GM19099 (cell line): ENCODE results near the gene CTNND2.

Source experiments
- POLR2A ChIP-seq: IDR thresholded peaks from 3 replicates; pipeline ENCODE4 v1.6.1; 2011; ENCODE audit warnings: low read depth; ENCODE audit not compliant: insufficient read length; ENCODE audit errors: extremely low read depth

The CTNND2 gene

GRCh38 chr5:11128021-11128420, 776.2 kb downstream of the CTNND2 start:
- TF ChIP-seq POLR2A: no peak

- TF ChIP-seq POLR2A: no peak
Measured at GRCh38 chr5:11126844-11127243, 777.4 kb downstream of the CTNND2 start.

GRCh38 chr5:11121885-11122284, 782.4 kb downstream of the CTNND2 start:
- TF ChIP-seq POLR2A: no peak

GRCh38 chr5:11110128-11110527, 794.1 kb downstream of the CTNND2 start:
- no peak for TF ChIP-seq POLR2A

- no peak for TF ChIP-seq POLR2A
Measured at GRCh38 chr5:11105696-11106095, 798.5 kb downstream of the CTNND2 start.

- no peak for TF ChIP-seq POLR2A
Measured at GRCh38 chr5:11104651-11105112, 799.6 kb downstream of the CTNND2 start.

- TF ChIP-seq POLR2A: no peak
Measured at GRCh38 chr5:11104210-11104609, 800.0 kb downstream of the CTNND2 start.

GRCh38 chr5:11084111-11084510, 820.1 kb downstream of the CTNND2 start:
- TF ChIP-seq POLR2A: no peak

- no peak for TF ChIP-seq POLR2A
Measured at GRCh38 chr5:11082404-11082945, 821.8 kb downstream of the CTNND2 start.

GRCh38 chr5:11076945-11077613, 827.2 kb downstream of the CTNND2 start:
- no peak for TF ChIP-seq POLR2A

GRCh38 chr5:11075035-11075805, 829.0 kb downstream of the CTNND2 start:
- no peak for TF ChIP-seq POLR2A

GRCh38 chr5:11072568-11072967, 831.7 kb downstream of the CTNND2 start:
- TF ChIP-seq POLR2A: no peak

GRCh38 chr5:11072076-11072475, 832.2 kb downstream of the CTNND2 start:
- no peak for TF ChIP-seq POLR2A

- no peak for TF ChIP-seq POLR2A
Measured at GRCh38 chr5:11069041-11069440, 835.2 kb downstream of the CTNND2 start.

- no peak for TF ChIP-seq POLR2A
Measured at GRCh38 chr5:11064763-11065450, 839.3 kb downstream of the CTNND2 start.
